Uterus (tissue), 4 donors: Measurements from ENCODE around the gene TNF. TPM values are rescaled to one million over a fixed set of nuclear protein-coding genes. Genes with fewer than 3 reads are reported as not detected.

Experiments
- DNase-seq, 2 donors: peaks; one replicate each; pipeline ENCODE4 v3.0.0-alpha.2; 2019 to 2020
- H3K27ac ChIP-seq, 2 donors: fragments of 200-600 bp; sonication (generic); 1 replicate in 1 of 2; 2 replicates in 1 of 2; pipeline ENCODE4 v1.5.1; 2016 to 2018
- H3K27me3 ChIP-seq, 2 donors: fragments of 200-600 bp; sonication (generic); one replicate each; pipeline ENCODE4 v1.5.1; 2018 to 2019; ENCODE audit warnings: control low read depth in 1 of 2
- H3K36me3 ChIP-seq, 2 donors: fragments of 200-600 bp; sonication (generic); one replicate each; pipeline ENCODE4 v1.5.1; 2019; ENCODE audit warnings: control low read depth in 1 of 2
- H3K4me1 ChIP-seq, 2 donors: fragments of 200-600 bp; sonication (generic); one replicate each; pipeline ENCODE4 v1.5.1; 2018 to 2019; ENCODE audit warnings: control low read depth in 1 of 2
- H3K4me3 ChIP-seq, 2 donors: fragments of 200-600 bp; sonication (generic); 1 replicate in 1 of 2; 2 replicates in 1 of 2; pipeline ENCODE4 v1.5.1; 2018 to 2019; ENCODE audit warnings: mild to moderate bottlenecking in 1 of 2
- H3K9me3 ChIP-seq, 2 donors: fragments of 200-600 bp; sonication (generic); one replicate each; pipeline ENCODE4 v1.5.1; 2019; ENCODE audit warnings: control low read depth in 1 of 2
- CTCF ChIP-seq, 4 experiments: fragments of 200-600 bp in 2 of 4; fragments of 450-650 bp in 2 of 4; sonication (generic) in 2 of 4; IDR thresholded peaks; one replicate each; pipeline ENCODE4 v1.5.1; 2016 to 2019; ENCODE audit warnings: antibody characterized with exemption in 4 of 4, mild to moderate bottlenecking in 2 of 4, moderate library complexity in 1 of 4
- POLR2A ChIP-seq, 2 donors: fragments of 450-650 bp; IDR thresholded peaks; one replicate each; pipeline ENCODE4 v1.6.1; 2016; ENCODE audit warnings: antibody characterized with exemption in 2 of 2, mild to moderate bottlenecking in 1 of 2, moderate library complexity in 1 of 2
- intact Hi-C: fragments of 100-400 bp; cut with DNase I; formaldehyde crosslinking; loops from one replicate; pipeline ENCODE4 v1.15.1; 2023; ENCODE audit warnings: low total_unique reads
- total RNA-seq, 4 donors: library from RNA; depleted of rRNA in 3 of 4; stranded (reverse); fragments of >200 nt in 3 of 4; gene quantifications; one replicate each; pipeline versions ENCODE4 v1.1.0 to v1.2.4, GENCODE V29; 2014 to 2023
- donor health status: DM: yes; HTN: yes; CAD: no.

Gene TNF
- total RNA-seq, 4 donors from 2014 or later = 1.3 TPM; not detected in 3

GRCh38 chr6:31573239-31574105 lies 1.9 kb upstream of the TNF start:
- Histone ChIP-seq H3K27me3 (no peaks in the 10 kb centered on the region), H3K4me3 (no peak overlapping the region), H3K9me3 (no peaks in the 10 kb centered on the region), H3K36me3 (no peaks in the 10 kb centered on the region), H3K27ac (no peak overlapping the region), H3K4me1 (no peaks in the 10 kb centered on the region)
- TF ChIP-seq POLR2A (IDR thresholded peaks at IDR 0.05) (no peak), CTCF (IDR thresholded peaks at IDR 0.05) (no peak)
- DNase-seq = no peak
- intact Hi-C loops = no loop called here

- H3K36me3 ChIP-seq = no peaks in the 10 kb centered on the region
- intact Hi-C loops = no loop called here
- no peaks in the 10 kb centered on the region for H3K27me3 ChIP-seq
- no peaks in the 10 kb centered on the region for H3K9me3 ChIP-seq
- H3K27ac ChIP-seq = peak overlapping the region in 1 of 2 donors; percentile 7
- H3K4me1 ChIP-seq = no peaks in the 10 kb centered on the region
- DNase-seq = no peak
- TF ChIP-seq CTCF (IDR thresholded peaks at IDR 0.05) (no peak), POLR2A (IDR thresholded peaks at IDR 0.05) (no peak)
- H3K4me3 ChIP-seq = no peak overlapping the region
Measured at GRCh38 chr6:31574106-31575061, 981 bp upstream of the TNF start.

- Histone ChIP-seq H3K4me3 (peak overlapping the region in 1 of 2 donors; percentile 7), H3K36me3 (no peaks in the 10 kb centered on the region), H3K27me3 (no peaks in the 10 kb centered on the region), H3K9me3 (no peaks in the 10 kb centered on the region), H3K4me1 (peaks cover 0 to 5% of the 10 kb centered on the region in 2 donors), H3K27ac (peak overlapping the region in 1 of 2 donors; percentile 50)
- no peak for DNase-seq
- intact Hi-C loops = no loop called here
- no peak for TF ChIP-seq POLR2A (IDR thresholded peaks at IDR 0.05)
- no peak for TF ChIP-seq CTCF (IDR thresholded peaks at IDR 0.05)
Measured at GRCh38 chr6:31575952-31576685, 754 bp downstream of the TNF start.

- Histone ChIP-seq H3K27me3 (no peaks in the 10 kb centered on the region), H3K36me3 (no peaks in the 10 kb centered on the region), H3K4me3 (no peak overlapping the region), H3K9me3 (no peaks in the 10 kb centered on the region), H3K27ac (no peak overlapping the region), H3K4me1 (peaks cover 0 to 5% of the 10 kb centered on the region in 2 donors)
- no peak for DNase-seq
- intact Hi-C loops = no loop called here
- TF ChIP-seq POLR2A (IDR thresholded peaks at IDR 0.05) = no peak
- no peak for TF ChIP-seq CTCF (IDR thresholded peaks at IDR 0.05)
Measured at GRCh38 chr6:31576897-31577578, 1.7 kb downstream of the TNF start.
